Measurements from ENCODE around the gene OR51A4. TPM values are rescaled to one million over a fixed set of nuclear protein-coding genes. Genes with fewer than 3 reads are reported as not detected.

The OR51A4 gene
- total RNA-seq, 1 experiment from 2014 or later, result not detected

DNA sequence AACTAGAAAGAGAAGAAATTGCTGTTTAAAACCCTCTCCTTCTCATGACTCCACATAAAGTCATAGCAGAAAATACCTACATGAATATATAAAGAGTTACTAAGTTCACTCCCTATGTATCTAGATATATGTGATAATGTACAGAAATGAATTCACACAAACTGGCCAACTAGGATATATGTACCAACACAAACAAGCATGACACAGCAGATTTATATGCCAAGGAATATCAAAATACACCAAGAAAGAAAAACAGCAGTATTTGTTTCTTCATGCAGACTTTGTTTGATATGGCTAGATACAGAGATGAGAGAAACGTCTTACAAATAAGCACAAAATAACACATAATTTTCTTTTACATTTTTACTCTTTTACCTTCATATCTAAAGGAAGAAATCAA, 25.1 kb downstream of the OR51A4 start:
- H3K27me3 ChIP-seq (ENCODE audit: insufficient read depth, low read length), result peaks cover 23% of the 10 kb centered on the region
- POLR2A ChIA-PET, result no interaction called here
- H3K4me1 ChIP-seq (ENCODE audit: control insufficient read depth in 1 of 2, insufficient read depth in 2 of 2, low read length in 2 of 2), result no peaks in the 10 kb centered on the region
- H3K4me2 ChIP-seq (ENCODE audit: low read length), result no peak overlapping the region
- no peak for DNase-seq (ENCODE audit: low read depth, low spot score)
- H3K79me2 ChIP-seq (ENCODE audit: insufficient read depth, low read length), result no peaks in the 10 kb centered on the region
- H2AFZ ChIP-seq (ENCODE audit: low read depth, low read length, poor library complexity, severe bottlenecking), result no peak overlapping the region
- no peaks in the 10 kb centered on the region for H3K9me2 ChIP-seq (ENCODE audit: insufficient read depth)
- no peak for TF ChIP-seq SP1 (IDR thresholded peaks at IDR 0.05; ENCODE audit: low read depth)
- no peak for TF ChIP-seq CEBPB (IDR thresholded peaks at IDR 0.05; ENCODE audit: low read depth)
- TF ChIP-seq, protein P1, sequence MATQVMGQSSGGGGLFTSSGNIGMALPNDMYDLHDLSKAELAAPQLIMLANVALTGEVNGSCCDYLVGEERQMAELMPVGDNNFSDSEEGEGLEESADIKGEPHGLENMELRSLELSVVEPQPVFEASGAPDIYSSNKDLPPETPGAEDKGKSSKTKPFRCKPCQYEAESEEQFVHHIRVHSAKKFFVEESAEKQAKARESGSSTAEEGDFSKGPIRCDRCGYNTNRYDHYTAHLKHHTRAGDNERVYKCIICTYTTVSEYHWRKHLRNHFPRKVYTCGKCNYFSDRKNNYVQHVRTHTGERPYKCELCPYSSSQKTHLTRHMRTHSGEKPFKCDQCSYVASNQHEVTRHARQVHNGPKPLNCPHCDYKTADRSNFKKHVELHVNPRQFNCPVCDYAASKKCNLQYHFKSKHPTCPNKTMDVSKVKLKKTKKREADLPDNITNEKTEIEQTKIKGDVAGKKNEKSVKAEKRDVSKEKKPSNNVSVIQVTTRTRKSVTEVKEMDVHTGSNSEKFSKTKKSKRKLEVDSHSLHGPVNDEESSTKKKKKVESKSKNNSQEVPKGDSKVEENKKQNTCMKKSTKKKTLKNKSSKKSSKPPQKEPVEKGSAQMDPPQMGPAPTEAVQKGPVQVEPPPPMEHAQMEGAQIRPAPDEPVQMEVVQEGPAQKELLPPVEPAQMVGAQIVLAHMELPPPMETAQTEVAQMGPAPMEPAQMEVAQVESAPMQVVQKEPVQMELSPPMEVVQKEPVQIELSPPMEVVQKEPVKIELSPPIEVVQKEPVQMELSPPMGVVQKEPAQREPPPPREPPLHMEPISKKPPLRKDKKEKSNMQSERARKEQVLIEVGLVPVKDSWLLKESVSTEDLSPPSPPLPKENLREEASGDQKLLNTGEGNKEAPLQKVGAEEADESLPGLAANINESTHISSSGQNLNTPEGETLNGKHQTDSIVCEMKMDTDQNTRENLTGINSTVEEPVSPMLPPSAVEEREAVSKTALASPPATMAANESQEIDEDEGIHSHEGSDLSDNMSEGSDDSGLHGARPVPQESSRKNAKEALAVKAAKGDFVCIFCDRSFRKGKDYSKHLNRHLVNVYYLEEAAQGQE (IDR thresholded peaks at IDR 0.05; ENCODE audit: low read depth), result no peak
- no peak for TF ChIP-seq SIN3A (IDR thresholded peaks at IDR 0.05; ENCODE audit: low read depth)
- TF ChIP-seq ZFX (IDR thresholded peaks at IDR 0.05), result no peak
- no peak for TF ChIP-seq ELF1 (IDR thresholded peaks at IDR 0.05; ENCODE audit: borderline replicate concordance, low read depth)
- TF ChIP-seq FOSL1 (IDR thresholded peaks at IDR 0.05; ENCODE audit: low read depth), result no peak
- TF ChIP-seq JUND (IDR thresholded peaks at IDR 0.05), result no peak
- intact Hi-C loops (cut with micrococcal nuclease), result no loop called here
- ATAC-seq, result no peak
- H3K9ac ChIP-seq (ENCODE audit: low read length), result no peak overlapping the region
- H3K36me3 ChIP-seq (ENCODE audit: control insufficient read depth in 1 of 2, insufficient read depth in 2 of 2, low read length in 2 of 2), result no peaks in the 10 kb centered on the region
- RAD21 ChIA-PET (ENCODE audit: low non-redundant PET in 1 of 2, low total read pairs in 2 of 2, uncharacterized antibody in 2 of 2, unreplicated experiment in 2 of 2), result no interaction called here
- CTCF ChIA-PET, result no interaction called here
- no peaks in the 10 kb centered on the region for H4K20me1 ChIP-seq (ENCODE audit: insufficient read depth)
- BruUV-seq (replicated peaks), result no TSS peak
- H3K27ac ChIP-seq (ENCODE audit: low read depth, low read length), result no peak overlapping the region
- H3K9me3 ChIP-seq (ENCODE audit: control insufficient read depth in 1 of 2, insufficient read depth in 1 of 2, low read depth in 1 of 2, low read length in 2 of 2), result no peaks in the 10 kb centered on the region
- no peak overlapping the region for H3K4me3 ChIP-seq (replicated peaks in 1 of 2; ENCODE audit: low read depth in 1 of 2, low read length in 2 of 2)

DNA sequence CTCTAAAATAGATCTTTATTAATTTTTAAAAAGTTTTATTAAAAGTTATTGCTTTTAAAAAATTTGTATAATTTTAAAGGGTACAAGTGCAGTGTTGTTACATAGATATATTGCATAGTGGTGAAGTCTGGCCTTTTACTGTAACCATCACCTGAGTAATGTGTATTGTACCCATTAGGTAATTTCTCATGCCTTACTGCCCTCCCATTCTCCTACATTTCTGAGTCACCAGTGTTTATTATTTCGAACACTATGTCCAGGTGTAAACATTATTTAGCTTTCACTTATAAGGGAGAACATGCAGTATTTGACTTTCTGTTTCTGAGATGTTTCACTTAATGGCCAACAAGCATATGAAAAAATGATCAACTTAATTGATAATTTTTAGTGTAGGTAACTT, 25.6 kb downstream of the OR51A4 start:
- Histone ChIP-seq H3K27ac (ENCODE audit: low read depth, low read length) (no peak overlapping the region), H3K9me2 (ENCODE audit: insufficient read depth) (no peaks in the 10 kb centered on the region), H3K9me3 (ENCODE audit: control insufficient read depth in 1 of 2, insufficient read depth in 1 of 2, low read depth in 1 of 2, low read length in 2 of 2) (no peaks in the 10 kb centered on the region), H3K4me3 (replicated peaks in 1 of 2; ENCODE audit: low read depth in 1 of 2, low read length in 2 of 2) (no peak overlapping the region), H3K36me3 (ENCODE audit: control insufficient read depth in 1 of 2, insufficient read depth in 2 of 2, low read length in 2 of 2) (no peaks in the 10 kb centered on the region), H3K27me3 (ENCODE audit: insufficient read depth, low read length) (peaks cover 26% of the 10 kb centered on the region), H3K4me1 (ENCODE audit: control insufficient read depth in 1 of 2, insufficient read depth in 2 of 2, low read length in 2 of 2) (no peaks in the 10 kb centered on the region), H3K79me2 (ENCODE audit: insufficient read depth, low read length) (no peaks in the 10 kb centered on the region), H3K4me2 (ENCODE audit: low read length) (no peak overlapping the region), H3K9ac (ENCODE audit: low read length) (no peak overlapping the region), H4K20me1 (ENCODE audit: insufficient read depth) (no peaks in the 10 kb centered on the region), H2AFZ (ENCODE audit: low read depth, low read length, poor library complexity, severe bottlenecking) (no peak overlapping the region)
- RAD21 ChIA-PET (ENCODE audit: low non-redundant PET in 1 of 2, low total read pairs in 2 of 2, uncharacterized antibody in 2 of 2, unreplicated experiment in 2 of 2), result no interaction called here
- no peak for ATAC-seq
- TF ChIP-seq SRF (IDR thresholded peaks at IDR 0.05; ENCODE audit: low read depth) (no peak), POLR2A (IDR thresholded peaks at IDR 0.05; ENCODE audit: borderline replicate concordance, extremely low read depth, insufficient read depth, insufficient read length) (no peak), ZNF274 (IDR thresholded peaks at IDR 0.05; ENCODE audit: low read depth, low read length) (no peak), JUND (IDR thresholded peaks at IDR 0.05) (no peak), POLR2AphosphoS5 (IDR thresholded peaks at IDR 0.05; ENCODE audit: low read depth, low read length) (no peak), RAD21 (IDR thresholded peaks at IDR 0.05; ENCODE audit: low read depth) (no peak)
- TF ChIP-seq, protein P2, sequence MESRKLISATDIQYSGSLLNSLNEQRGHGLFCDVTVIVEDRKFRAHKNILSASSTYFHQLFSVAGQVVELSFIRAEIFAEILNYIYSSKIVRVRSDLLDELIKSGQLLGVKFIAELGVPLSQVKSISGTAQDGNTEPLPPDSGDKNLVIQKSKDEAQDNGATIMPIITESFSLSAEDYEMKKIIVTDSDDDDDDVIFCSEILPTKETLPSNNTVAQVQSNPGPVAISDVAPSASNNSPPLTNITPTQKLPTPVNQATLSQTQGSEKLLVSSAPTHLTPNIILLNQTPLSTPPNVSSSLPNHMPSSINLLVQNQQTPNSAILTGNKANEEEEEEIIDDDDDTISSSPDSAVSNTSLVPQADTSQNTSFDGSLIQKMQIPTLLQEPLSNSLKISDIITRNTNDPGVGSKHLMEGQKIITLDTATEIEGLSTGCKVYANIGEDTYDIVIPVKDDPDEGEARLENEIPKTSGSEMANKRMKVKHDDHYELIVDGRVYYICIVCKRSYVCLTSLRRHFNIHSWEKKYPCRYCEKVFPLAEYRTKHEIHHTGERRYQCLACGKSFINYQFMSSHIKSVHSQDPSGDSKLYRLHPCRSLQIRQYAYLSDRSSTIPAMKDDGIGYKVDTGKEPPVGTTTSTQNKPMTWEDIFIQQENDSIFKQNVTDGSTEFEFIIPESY (IDR thresholded peaks at IDR 0.05; ENCODE audit: extremely low read depth, insufficient replicate concordance, low read length), result no peak
- POLR2A ChIA-PET, result no interaction called here
- no peak for DNase-seq (ENCODE audit: low read depth, low spot score)
- BruUV-seq (replicated peaks), result no TSS peak
- CTCF ChIA-PET, result no interaction called here
- intact Hi-C loops (cut with micrococcal nuclease), result no loop called here
